GM10847 (cell line): ENCODE measurements around the gene MTPN.

Source experiments
- POLR2A ChIP-seq: IDR thresholded peaks from 2 replicates; pipeline ENCODE4 v1.6.1; 2011; ENCODE audit not compliant: insufficient read length; ENCODE audit errors: extremely low read depth

MTPN gene

GRCh38 chr7:135944753-135945152 lies 32.4 kb downstream of the MTPN start:
- no peak for TF ChIP-seq POLR2A

GRCh38 chr7:135943134-135943879 lies 33.9 kb downstream of the MTPN start:
- TF ChIP-seq POLR2A: no peak

GRCh38 chr7:135942614-135943013 lies 34.5 kb downstream of the MTPN start:
- no peak for TF ChIP-seq POLR2A

GRCh38 chr7:135940077-135941075 lies 36.8 kb downstream of the MTPN start:
- TF ChIP-seq POLR2A: no peak

GRCh38 chr7:135939261-135939812 lies 37.8 kb downstream of the MTPN start:
- TF ChIP-seq POLR2A: no peak

GRCh38 chr7:135938563-135938962 lies 38.6 kb downstream of the MTPN start:
- TF ChIP-seq POLR2A: no peak

GRCh38 chr7:135938086-135938485 lies 39.1 kb downstream of the MTPN start:
- TF ChIP-seq POLR2A: no peak

GRCh38 chr7:135936497-135937217 lies 40.5 kb downstream of the MTPN start:
- no peak for TF ChIP-seq POLR2A

- no peak for TF ChIP-seq POLR2A
These were observed 42.5 kb downstream of the MTPN start for GRCh38 chr7:135934651-135935050.

GRCh38 chr7:135933509-135934188 lies 43.5 kb downstream of the MTPN start:
- no peak for TF ChIP-seq POLR2A

- no peak for TF ChIP-seq POLR2A
These were observed 45.0 kb downstream of the MTPN start for GRCh38 chr7:135932131-135932530.

GRCh38 chr7:135930565-135931461 lies 46.3 kb downstream of the MTPN start:
- TF ChIP-seq POLR2A: no peak

GRCh38 chr7:135929722-135930141 lies 47.4 kb downstream of the MTPN start:
- TF ChIP-seq POLR2A: no peak
